Stimulated activated CD8-positive, alpha-beta memory T cell treated with anti-CD3 and anti-CD28 coated beads, Interleukin-12 subunit alpha, Interleukin-12 subunit beta, amount 100 ng/mL, for 1 hour (primary cell): ENCODE measurements around the gene MATN4.
"Not testable (repeated sequence)": the region's sequence is repeated elsewhere in the genome, so short reads cannot be mapped to it uniquely, and the experiment has no call there.

Experiments
- DNase-seq: peaks from one replicate; pipeline ENCODE4 v3.0.0-alpha.2; 2020; ENCODE audit warnings: low read depth

MATN4 gene

GRCh38 chr20:45308117-45308778, at the start of gene MATN4:
MATN4 (minus strand) TSS chr20:45308299; CDS start chr20:45305582, 2,717 bp downstream.
- DNase-seq = no peak

GRCh38 chr20:45355209-45356084, 47.3 kb upstream of the MATN4 start:
- no peak for DNase-seq

GRCh38 chr20:45354423-45355208, 46.5 kb upstream of the MATN4 start:
- DNase-seq = no peak

GRCh38 chr20:45353746-45354145, 45.6 kb upstream of the MATN4 start:
- DNase-seq = no peak

GRCh38 chr20:45352729-45353128, 44.6 kb upstream of the MATN4 start:
- no peak for DNase-seq

GRCh38 chr20:45350795-45351194, 42.7 kb upstream of the MATN4 start:
- not testable (repeated sequence) for DNase-seq

GRCh38 chr20:45350217-45350616, 42.1 kb upstream of the MATN4 start:
- no peak for DNase-seq

GRCh38 chr20:45347936-45348778, 40.1 kb upstream of the MATN4 start, which contains the start of gene SDC4:
SDC4 (minus strand) TSS chr20:45348424; CDS start chr20:45348384, 40 bp downstream.
- peak; percentile 40 for DNase-seq

- DNase-seq = no peak
Measured at GRCh38 chr20:45347297-45347935, 39.3 kb upstream of the MATN4 start.

- no peak for DNase-seq
Measured at GRCh38 chr20:45346851-45347250, 38.8 kb upstream of the MATN4 start.

GRCh38 chr20:45346291-45346718, 38.2 kb upstream of the MATN4 start:
- no peak for DNase-seq

GRCh38 chr20:45345104-45345936, 37.2 kb upstream of the MATN4 start:
- no peak for DNase-seq

- DNase-seq = no peak
Measured at GRCh38 chr20:45344168-45344860, 36.2 kb upstream of the MATN4 start.

GRCh38 chr20:45343532-45344167, 35.6 kb upstream of the MATN4 start:
- DNase-seq = no peak

- no peak for DNase-seq
Measured at GRCh38 chr20:45342855-45343531, 34.9 kb upstream of the MATN4 start.

- no peak for DNase-seq
Measured at GRCh38 chr20:45341939-45342854, 34.1 kb upstream of the MATN4 start.

- DNase-seq = no peak
Measured at GRCh38 chr20:45341579-45341938, 33.5 kb upstream of the MATN4 start.
